ENCODE measurements around the gene CRYGS. TPM values are rescaled to one million over a fixed set of nuclear protein-coding genes. Genes with fewer than 3 reads are reported as not detected.

Gene CRYGS
- polyA plus RNA-seq, 1 of the 3 experiments (the other 2 are of a cell fraction) = 2.1 TPM

DNA sequence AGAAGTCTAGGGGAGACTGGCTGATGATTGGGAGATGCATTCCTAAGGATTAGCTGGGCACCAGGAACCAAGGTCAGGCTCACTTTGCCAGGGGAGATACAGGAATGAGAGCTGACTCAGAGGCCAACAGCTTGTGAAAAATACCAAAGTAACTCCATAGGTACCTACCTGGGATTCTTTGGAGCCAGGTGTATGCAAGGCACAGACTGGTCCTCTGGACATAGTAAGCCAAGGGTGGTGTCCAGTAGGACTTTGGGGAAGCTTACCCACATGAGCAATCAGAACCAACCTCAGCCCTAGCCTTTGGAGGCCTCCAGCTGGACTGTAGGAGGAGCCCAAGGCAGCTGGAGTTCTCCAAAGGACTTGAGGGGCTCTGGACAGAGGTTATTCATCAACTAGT, 47.5 kb downstream of the CRYGS start:
- DNase-seq = no peak
- POLR2A ChIA-PET = no interaction called here
- Histone ChIP-seq H3K9me2 (no peaks in the 10 kb centered on the region), H3K27ac (ENCODE audit: low read depth in 2 of 2, low read length in 1 of 2) (no peak overlapping the region), H3K79me2 (ENCODE audit: insufficient read depth) (no peaks in the 10 kb centered on the region), H3F3A (replicated peaks; ENCODE audit: insufficient read depth) (no peaks in the 10 kb centered on the region), H3K4me3 (ENCODE audit: low read depth in 2 of 2, low read length in 1 of 2) (no peak overlapping the region), H3K9ac (no peak overlapping the region), H3K4me1 (ENCODE audit: control insufficient read depth in 1 of 2, insufficient read depth in 2 of 2, low read depth in 1 of 2, low read length in 1 of 2) (peaks cover 0 to 8% of the 10 kb centered on the region in 2 experiments; a peak in 1 of 4 replicates), H3K27me3 (ENCODE audit: insufficient read depth) (peaks cover under 1% of the 10 kb centered on the region; the same call in 1 of the 2 replicates), H3K4me2 (no peak overlapping the region), H4K20me1 (ENCODE audit: insufficient read depth) (no peaks in the 10 kb centered on the region), H3K36me3 (replicated peaks in 1 of 2; ENCODE audit: control insufficient read depth in 1 of 2, insufficient read depth in 2 of 2, low read length in 1 of 2) (no peaks in the 10 kb centered on the region), H3K9me3 (no peaks in the 10 kb centered on the region), H2AFZ (ENCODE audit: low read depth) (no peak overlapping the region)
- CTCF ChIA-PET = interaction anchor here (1.0 to 1.7 kb wide), 4 partner anchors 13 to 520 kb away, joined by 3 to 7 read pairs (median 3); no protein-coding TSS in a partner anchor
- no peak for TF ChIP-seq MXI1 (IDR thresholded peaks at IDR 0.05; ENCODE audit: low read depth, low read length)
- TF ChIP-seq EP300 (IDR thresholded peaks at IDR 0.05; ENCODE audit: borderline replicate concordance in 1 of 2, low read depth in 1 of 2, low read length in 1 of 2) = no peak
- TF ChIP-seq FOXJ3 (CRISPR knock-in tag; IDR thresholded peaks at IDR 0.05) = no peak
- no peak for TF ChIP-seq CHD2 (IDR thresholded peaks at IDR 0.05; ENCODE audit: low read length, partially characterized antibody)
- TF ChIP-seq NRF1 (IDR thresholded peaks at IDR 0.05; ENCODE audit: low read depth, low read length) = no peak
- no peak for TF ChIP-seq GABPA (IDR thresholded peaks at IDR 0.05; ENCODE audit: low read depth)
- TF ChIP-seq EZH2phosphoT487 (IDR thresholded peaks at IDR 0.05; ENCODE audit: borderline replicate concordance, low read depth) = no peak
- TF ChIP-seq TCF12 (IDR thresholded peaks at IDR 0.05) = no peak
- TF ChIP-seq RCOR1 (IDR thresholded peaks at IDR 0.05; ENCODE audit: low read length) = no peak
- TF ChIP-seq SMC3 (IDR thresholded peaks at IDR 0.05; ENCODE audit: low read depth, low read length) = no peak
- TF ChIP-seq, protein P1, sequence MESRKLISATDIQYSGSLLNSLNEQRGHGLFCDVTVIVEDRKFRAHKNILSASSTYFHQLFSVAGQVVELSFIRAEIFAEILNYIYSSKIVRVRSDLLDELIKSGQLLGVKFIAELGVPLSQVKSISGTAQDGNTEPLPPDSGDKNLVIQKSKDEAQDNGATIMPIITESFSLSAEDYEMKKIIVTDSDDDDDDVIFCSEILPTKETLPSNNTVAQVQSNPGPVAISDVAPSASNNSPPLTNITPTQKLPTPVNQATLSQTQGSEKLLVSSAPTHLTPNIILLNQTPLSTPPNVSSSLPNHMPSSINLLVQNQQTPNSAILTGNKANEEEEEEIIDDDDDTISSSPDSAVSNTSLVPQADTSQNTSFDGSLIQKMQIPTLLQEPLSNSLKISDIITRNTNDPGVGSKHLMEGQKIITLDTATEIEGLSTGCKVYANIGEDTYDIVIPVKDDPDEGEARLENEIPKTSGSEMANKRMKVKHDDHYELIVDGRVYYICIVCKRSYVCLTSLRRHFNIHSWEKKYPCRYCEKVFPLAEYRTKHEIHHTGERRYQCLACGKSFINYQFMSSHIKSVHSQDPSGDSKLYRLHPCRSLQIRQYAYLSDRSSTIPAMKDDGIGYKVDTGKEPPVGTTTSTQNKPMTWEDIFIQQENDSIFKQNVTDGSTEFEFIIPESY (IDR thresholded peaks at IDR 0.05; ENCODE audit: borderline replicate concordance, low read depth) = no peak

DNA sequence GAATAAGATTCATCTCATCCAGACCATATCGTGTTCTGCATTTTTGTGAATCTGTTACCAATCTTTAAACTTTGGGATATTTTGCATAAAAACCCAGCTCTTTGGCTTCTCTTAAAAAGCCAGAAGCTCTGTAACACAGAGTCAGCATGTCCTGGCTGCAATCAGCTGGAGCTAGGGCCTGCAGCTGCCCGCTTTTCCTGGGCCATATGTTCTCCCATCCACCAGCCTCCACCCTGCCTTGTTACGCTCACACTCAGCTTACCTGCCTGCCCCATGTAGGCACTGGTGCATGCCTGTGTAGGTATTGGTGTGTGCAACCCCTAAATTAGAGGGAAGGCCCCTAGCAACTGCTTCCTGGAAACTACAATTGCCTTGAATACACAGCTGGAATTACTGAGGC, 48.2 kb downstream of the CRYGS start:
- DNase-seq = no peak
- no peaks in the 10 kb centered on the region for H3K9me3 ChIP-seq
- no peaks in the 10 kb centered on the region for H4K20me1 ChIP-seq (ENCODE audit: insufficient read depth)
- ChIA-PET POLR2A (no interaction called here), CTCF (interaction anchor here (1.0 to 1.7 kb wide), 4 partner anchors 13 to 519 kb away, joined by 3 to 7 read pairs (median 3); no protein-coding TSS in a partner anchor)
- H2AFZ ChIP-seq (ENCODE audit: low read depth) = no peak overlapping the region
- H3K4me1 ChIP-seq (ENCODE audit: control insufficient read depth in 1 of 2, insufficient read depth in 2 of 2, low read depth in 1 of 2, low read length in 1 of 2) = peaks cover 0 to 5% of the 10 kb centered on the region in 2 experiments; a peak in 1 of 4 replicates
- no peak for TF ChIP-seq RCOR1 (IDR thresholded peaks at IDR 0.05; ENCODE audit: low read length)
- TF ChIP-seq, protein P2, sequence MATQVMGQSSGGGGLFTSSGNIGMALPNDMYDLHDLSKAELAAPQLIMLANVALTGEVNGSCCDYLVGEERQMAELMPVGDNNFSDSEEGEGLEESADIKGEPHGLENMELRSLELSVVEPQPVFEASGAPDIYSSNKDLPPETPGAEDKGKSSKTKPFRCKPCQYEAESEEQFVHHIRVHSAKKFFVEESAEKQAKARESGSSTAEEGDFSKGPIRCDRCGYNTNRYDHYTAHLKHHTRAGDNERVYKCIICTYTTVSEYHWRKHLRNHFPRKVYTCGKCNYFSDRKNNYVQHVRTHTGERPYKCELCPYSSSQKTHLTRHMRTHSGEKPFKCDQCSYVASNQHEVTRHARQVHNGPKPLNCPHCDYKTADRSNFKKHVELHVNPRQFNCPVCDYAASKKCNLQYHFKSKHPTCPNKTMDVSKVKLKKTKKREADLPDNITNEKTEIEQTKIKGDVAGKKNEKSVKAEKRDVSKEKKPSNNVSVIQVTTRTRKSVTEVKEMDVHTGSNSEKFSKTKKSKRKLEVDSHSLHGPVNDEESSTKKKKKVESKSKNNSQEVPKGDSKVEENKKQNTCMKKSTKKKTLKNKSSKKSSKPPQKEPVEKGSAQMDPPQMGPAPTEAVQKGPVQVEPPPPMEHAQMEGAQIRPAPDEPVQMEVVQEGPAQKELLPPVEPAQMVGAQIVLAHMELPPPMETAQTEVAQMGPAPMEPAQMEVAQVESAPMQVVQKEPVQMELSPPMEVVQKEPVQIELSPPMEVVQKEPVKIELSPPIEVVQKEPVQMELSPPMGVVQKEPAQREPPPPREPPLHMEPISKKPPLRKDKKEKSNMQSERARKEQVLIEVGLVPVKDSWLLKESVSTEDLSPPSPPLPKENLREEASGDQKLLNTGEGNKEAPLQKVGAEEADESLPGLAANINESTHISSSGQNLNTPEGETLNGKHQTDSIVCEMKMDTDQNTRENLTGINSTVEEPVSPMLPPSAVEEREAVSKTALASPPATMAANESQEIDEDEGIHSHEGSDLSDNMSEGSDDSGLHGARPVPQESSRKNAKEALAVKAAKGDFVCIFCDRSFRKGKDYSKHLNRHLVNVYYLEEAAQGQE (IDR thresholded peaks at IDR 0.05; ENCODE audit: low read depth, low read length) = no peak
- no peak for TF ChIP-seq MXI1 (IDR thresholded peaks at IDR 0.05; ENCODE audit: low read depth, low read length)
- no peak for TF ChIP-seq SMC3 (IDR thresholded peaks at IDR 0.05; ENCODE audit: low read depth, low read length)
- TF ChIP-seq RXRA (IDR thresholded peaks at IDR 0.05; ENCODE audit: borderline replicate concordance, low read depth) = no peak
- no peak for TF ChIP-seq RFX5 (IDR thresholded peaks at IDR 0.05; ENCODE audit: low read length)
- TF ChIP-seq YY1 (IDR thresholded peaks at IDR 0.05; ENCODE audit: low read depth) = no peak
- TF ChIP-seq, protein P3, sequence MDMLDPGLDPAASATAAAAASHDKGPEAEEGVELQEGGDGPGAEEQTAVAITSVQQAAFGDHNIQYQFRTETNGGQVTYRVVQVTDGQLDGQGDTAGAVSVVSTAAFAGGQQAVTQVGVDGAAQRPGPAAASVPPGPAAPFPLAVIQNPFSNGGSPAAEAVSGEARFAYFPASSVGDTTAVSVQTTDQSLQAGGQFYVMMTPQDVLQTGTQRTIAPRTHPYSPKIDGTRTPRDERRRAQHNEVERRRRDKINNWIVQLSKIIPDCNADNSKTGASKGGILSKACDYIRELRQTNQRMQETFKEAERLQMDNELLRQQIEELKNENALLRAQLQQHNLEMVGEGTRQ (IDR thresholded peaks at IDR 0.05; ENCODE audit: borderline replicate concordance, low read depth, low read length) = no peak
- no peak for TF ChIP-seq MEF2A (IDR thresholded peaks at IDR 0.05; ENCODE audit: borderline replicate concordance, low read depth)
- TF ChIP-seq, protein P4, sequence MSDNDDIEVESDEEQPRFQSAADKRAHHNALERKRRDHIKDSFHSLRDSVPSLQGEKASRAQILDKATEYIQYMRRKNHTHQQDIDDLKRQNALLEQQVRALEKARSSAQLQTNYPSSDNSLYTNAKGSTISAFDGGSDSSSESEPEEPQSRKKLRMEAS (IDR thresholded peaks at IDR 0.05; ENCODE audit: low read depth) = no peak
- no peak for TF ChIP-seq SIN3A (IDR thresholded peaks at IDR 0.05; ENCODE audit: borderline replicate concordance, low read depth, low read length)
- TF ChIP-seq GABPA (IDR thresholded peaks at IDR 0.05; ENCODE audit: low read depth) = no peak
- TF ChIP-seq EZH2phosphoT487 (IDR thresholded peaks at IDR 0.05; ENCODE audit: borderline replicate concordance, low read depth) = no peak
- TF ChIP-seq, protein P5, sequence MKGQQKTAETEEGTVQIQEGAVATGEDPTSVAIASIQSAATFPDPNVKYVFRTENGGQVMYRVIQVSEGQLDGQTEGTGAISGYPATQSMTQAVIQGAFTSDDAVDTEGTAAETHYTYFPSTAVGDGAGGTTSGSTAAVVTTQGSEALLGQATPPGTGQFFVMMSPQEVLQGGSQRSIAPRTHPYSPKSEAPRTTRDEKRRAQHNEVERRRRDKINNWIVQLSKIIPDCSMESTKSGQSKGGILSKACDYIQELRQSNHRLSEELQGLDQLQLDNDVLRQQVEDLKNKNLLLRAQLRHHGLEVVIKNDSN (IDR thresholded peaks at IDR 0.05; ENCODE audit: borderline replicate concordance, low read depth) = no peak
- no peak for TF ChIP-seq FOXJ3 (CRISPR knock-in tag; IDR thresholded peaks at IDR 0.05)
- no peaks in the 10 kb centered on the region for H3K79me2 ChIP-seq (ENCODE audit: insufficient read depth)
- no peak overlapping the region for H3K27ac ChIP-seq (ENCODE audit: low read depth in 2 of 2, low read length in 1 of 2)
- no peaks in the 10 kb centered on the region for H3K9me2 ChIP-seq
- no peak overlapping the region for H3K9ac ChIP-seq
- H3K4me2 ChIP-seq = no peak overlapping the region
- no peaks in the 10 kb centered on the region; the same call in 1 of the 2 replicates for H3K27me3 ChIP-seq (ENCODE audit: insufficient read depth)
- 75% methylated on average over 3 of the region's 3 CpGs for WGBS (ENCODE audit: low lambda C conversion rate)
- no peaks in the 10 kb centered on the region for H3K36me3 ChIP-seq (replicated peaks in 1 of 2; ENCODE audit: control insufficient read depth in 1 of 2, insufficient read depth in 2 of 2, low read length in 1 of 2)
- no peak overlapping the region for H3K4me3 ChIP-seq (ENCODE audit: low read depth in 2 of 2, low read length in 1 of 2)
- H3F3A ChIP-seq (replicated peaks; ENCODE audit: insufficient read depth) = no peaks in the 10 kb centered on the region
